Mammary epithelial cell (primary cell): ENCODE measurements around the gene PPM1J.
"Not testable (repeated sequence)": the region's sequence is repeated elsewhere in the genome, so short reads cannot be mapped to it uniquely, and the experiment has no call there.

Source experiments
- EZH2 ChIP-seq: IDR thresholded peaks from 2 replicates; pipeline ENCODE4 v1.6.1; 2012; ENCODE audit warnings: low read length, inconsistent platforms, borderline replicate concordance
- TF ChIP-seq, protein P1 (sequence below), 2 donors: IDR thresholded peaks in 1 of 2; conservative IDR thresholded peaks in 1 of 2; 2 replicates each; pipeline ENCODE4 v1.5.1; 2011 to 2012; ENCODE audit warnings: inconsistent platforms in 2 of 2, low read length in 2 of 2, mild to moderate bottlenecking in 2 of 2, control low read depth in 1 of 2, low read depth in 1 of 2; ENCODE audit not compliant: insufficient read depth in 1 of 2; ENCODE audit errors: extremely low read depth in 1 of 2

DNA sequence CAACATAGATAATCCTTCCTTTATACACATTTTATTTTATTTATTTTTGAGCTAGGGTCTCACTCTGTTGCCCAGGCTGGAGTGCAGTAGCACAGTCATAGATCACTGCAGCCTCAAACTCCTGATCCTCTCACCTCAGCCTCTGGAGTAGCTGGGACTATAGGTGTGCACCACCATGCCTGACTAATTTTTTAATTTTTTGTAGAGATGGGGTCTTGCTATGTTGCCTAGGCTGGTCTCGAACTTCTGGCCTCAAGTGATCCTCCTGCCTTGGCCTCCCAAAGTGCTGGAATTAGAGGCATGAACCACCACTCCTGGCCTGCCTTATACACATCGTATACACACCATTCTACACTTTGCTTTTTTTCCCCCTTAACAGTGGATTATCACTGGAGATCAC is 6.2 kb upstream of the PPM1J start:
- TF ChIP-seq, protein P1, sequence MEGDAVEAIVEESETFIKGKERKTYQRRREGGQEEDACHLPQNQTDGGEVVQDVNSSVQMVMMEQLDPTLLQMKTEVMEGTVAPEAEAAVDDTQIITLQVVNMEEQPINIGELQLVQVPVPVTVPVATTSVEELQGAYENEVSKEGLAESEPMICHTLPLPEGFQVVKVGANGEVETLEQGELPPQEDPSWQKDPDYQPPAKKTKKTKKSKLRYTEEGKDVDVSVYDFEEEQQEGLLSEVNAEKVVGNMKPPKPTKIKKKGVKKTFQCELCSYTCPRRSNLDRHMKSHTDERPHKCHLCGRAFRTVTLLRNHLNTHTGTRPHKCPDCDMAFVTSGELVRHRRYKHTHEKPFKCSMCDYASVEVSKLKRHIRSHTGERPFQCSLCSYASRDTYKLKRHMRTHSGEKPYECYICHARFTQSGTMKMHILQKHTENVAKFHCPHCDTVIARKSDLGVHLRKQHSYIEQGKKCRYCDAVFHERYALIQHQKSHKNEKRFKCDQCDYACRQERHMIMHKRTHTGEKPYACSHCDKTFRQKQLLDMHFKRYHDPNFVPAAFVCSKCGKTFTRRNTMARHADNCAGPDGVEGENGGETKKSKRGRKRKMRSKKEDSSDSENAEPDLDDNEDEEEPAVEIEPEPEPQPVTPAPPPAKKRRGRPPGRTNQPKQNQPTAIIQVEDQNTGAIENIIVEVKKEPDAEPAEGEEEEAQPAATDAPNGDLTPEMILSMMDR (conservative IDR thresholded peaks at IDR 0.05 in 1 of 2, IDR thresholded peaks at IDR 0.05 in 1 of 2; ENCODE audit: extremely low read depth in 1 of 2, insufficient read depth in 1 of 2, low read depth in 1 of 2, low read length in 2 of 2), result not testable (repeated sequence)
- not testable (repeated sequence) for TF ChIP-seq EZH2
